ENCODE results near the gene ELP2. TPM values are rescaled to one million over a fixed set of nuclear protein-coding genes. Genes with fewer than 3 reads are reported as not detected.

ELP2 gene
- total and polyA plus RNA-seq, 4 donors = 27.3 to 78.1 (median 50.9) TPM

DNA sequence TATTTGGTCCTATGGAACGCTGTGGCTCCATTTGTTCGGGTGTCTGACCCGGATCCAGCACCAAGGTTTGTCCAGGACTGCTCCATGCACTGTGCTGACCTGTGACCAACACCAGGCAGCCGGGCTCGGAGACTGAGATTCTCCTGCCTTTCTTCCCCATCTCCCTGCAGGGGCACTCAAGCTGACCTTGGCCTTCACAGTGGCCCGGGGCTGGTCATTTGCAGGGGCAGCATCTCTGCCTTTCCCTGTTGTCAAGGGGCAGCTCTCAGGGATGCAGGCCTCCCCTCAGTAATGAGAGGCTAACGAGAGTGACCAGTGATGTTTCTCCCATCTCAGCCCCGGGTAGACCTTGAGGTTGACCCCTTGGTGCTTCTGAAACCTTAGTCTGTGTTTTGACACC is 85.1 kb downstream of the ELP2 start:
- no peak for DNase-seq (ENCODE audit: low spot score)
- TF ChIP-seq EGR1 (IDR thresholded peaks at IDR 0.05; ENCODE audit: low read depth in 2 of 2) (no peak), GABPA (IDR thresholded peaks at IDR 0.05 in 1 of 2, conservative IDR thresholded peaks at IDR 0.05 in 1 of 2) (no peak), JUND (IDR thresholded peaks at IDR 0.05) (no peak), NR2F2 (IDR thresholded peaks at IDR 0.05) (no peak), FOXA1 (IDR thresholded peaks at IDR 0.05) (no peak)
- TF ChIP-seq, protein P1, sequence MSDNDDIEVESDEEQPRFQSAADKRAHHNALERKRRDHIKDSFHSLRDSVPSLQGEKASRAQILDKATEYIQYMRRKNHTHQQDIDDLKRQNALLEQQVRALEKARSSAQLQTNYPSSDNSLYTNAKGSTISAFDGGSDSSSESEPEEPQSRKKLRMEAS (IDR thresholded peaks at IDR 0.05) = no peak
- TF ChIP-seq, protein P2, sequence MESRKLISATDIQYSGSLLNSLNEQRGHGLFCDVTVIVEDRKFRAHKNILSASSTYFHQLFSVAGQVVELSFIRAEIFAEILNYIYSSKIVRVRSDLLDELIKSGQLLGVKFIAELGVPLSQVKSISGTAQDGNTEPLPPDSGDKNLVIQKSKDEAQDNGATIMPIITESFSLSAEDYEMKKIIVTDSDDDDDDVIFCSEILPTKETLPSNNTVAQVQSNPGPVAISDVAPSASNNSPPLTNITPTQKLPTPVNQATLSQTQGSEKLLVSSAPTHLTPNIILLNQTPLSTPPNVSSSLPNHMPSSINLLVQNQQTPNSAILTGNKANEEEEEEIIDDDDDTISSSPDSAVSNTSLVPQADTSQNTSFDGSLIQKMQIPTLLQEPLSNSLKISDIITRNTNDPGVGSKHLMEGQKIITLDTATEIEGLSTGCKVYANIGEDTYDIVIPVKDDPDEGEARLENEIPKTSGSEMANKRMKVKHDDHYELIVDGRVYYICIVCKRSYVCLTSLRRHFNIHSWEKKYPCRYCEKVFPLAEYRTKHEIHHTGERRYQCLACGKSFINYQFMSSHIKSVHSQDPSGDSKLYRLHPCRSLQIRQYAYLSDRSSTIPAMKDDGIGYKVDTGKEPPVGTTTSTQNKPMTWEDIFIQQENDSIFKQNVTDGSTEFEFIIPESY (IDR thresholded peaks at IDR 0.05) = no peak
- Histone ChIP-seq H3K36me3 (ENCODE audit: control insufficient read depth in 4 of 4, insufficient read depth in 3 of 4, low read depth in 1 of 4, low read length in 3 of 4) (peaks cover 4 to 28% (median 14%) of the 10 kb centered on the region in 4 donors), H3K27ac (ENCODE audit: low read depth in 1 of 2, low read length in 2 of 2) (no peak overlapping the region), H3K9me3 (ENCODE audit: control insufficient read depth in 4 of 4, low read length in 3 of 4) (no peaks in the 10 kb centered on the region), H3K27me3 (ENCODE audit: control insufficient read depth in 4 of 4, insufficient read depth in 4 of 4, low read length in 3 of 4) (no peaks in the 10 kb centered on the region), H3K4me3 (ENCODE audit: low read depth in 1 of 3, low read length in 3 of 3) (no peak overlapping the region), H3K9ac (ENCODE audit: low read depth in 1 of 2, low read length in 2 of 2) (no peak overlapping the region), H3K4me1 (ENCODE audit: control insufficient read depth in 4 of 4, insufficient read depth in 4 of 4, low read length in 3 of 4) (peaks cover 0 to 10% (median 5%) of the 10 kb centered on the region in 4 donors)
- 95% methylated on average over 8 of the region's 8 CpGs for WGBS

DNA sequence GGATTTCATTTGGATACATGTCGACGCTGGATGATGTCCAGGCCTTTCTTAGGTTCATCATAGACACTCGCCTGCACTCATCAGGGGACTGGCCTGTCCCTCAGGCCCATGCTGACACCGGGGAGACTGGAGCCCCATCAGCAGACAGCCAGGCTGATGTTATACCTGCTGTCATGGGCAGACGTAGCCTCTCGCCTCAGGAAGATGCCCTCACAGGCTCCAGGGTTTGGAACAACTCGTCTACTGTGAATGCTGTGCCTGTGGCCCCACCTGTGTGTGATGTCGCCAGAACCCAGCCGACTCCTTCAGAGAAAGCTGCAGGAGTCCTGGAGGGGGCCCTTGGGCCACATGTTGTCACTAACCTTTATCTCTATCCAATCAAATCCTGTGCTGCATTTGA is 85.9 kb downstream of the ELP2 start:
- WGBS = 92% methylated on average over 9 of the region's 9 CpGs
- H3K36me3 ChIP-seq (ENCODE audit: control insufficient read depth in 4 of 4, insufficient read depth in 3 of 4, low read depth in 1 of 4, low read length in 3 of 4) = peaks cover 4 to 30% (median 16%) of the 10 kb centered on the region in 4 donors
- no peaks in the 10 kb centered on the region for H3K9me3 ChIP-seq (ENCODE audit: control insufficient read depth in 4 of 4, low read length in 3 of 4)
- no peak overlapping the region for H3K9ac ChIP-seq (ENCODE audit: low read depth in 1 of 2, low read length in 2 of 2)
- H3K27me3 ChIP-seq (ENCODE audit: control insufficient read depth in 4 of 4, insufficient read depth in 4 of 4, low read length in 3 of 4) = no peaks in the 10 kb centered on the region
- TF ChIP-seq SP1 (IDR thresholded peaks at IDR 0.05) = no peak
- no peak for TF ChIP-seq RXRA (IDR thresholded peaks at IDR 0.05)
- no peak for TF ChIP-seq YY1 (IDR thresholded peaks at IDR 0.05)
- no peak for TF ChIP-seq HNF4A (conservative IDR thresholded peaks at IDR 0.05)
- TF ChIP-seq EGR1 (IDR thresholded peaks at IDR 0.05; ENCODE audit: low read depth in 2 of 2) = no peak
- TF ChIP-seq GABPA (IDR thresholded peaks at IDR 0.05 in 1 of 2, conservative IDR thresholded peaks at IDR 0.05 in 1 of 2) = no peak
- no peak for TF ChIP-seq TAF1 (conservative IDR thresholded peaks at IDR 0.05)
- TF ChIP-seq JUND (IDR thresholded peaks at IDR 0.05) = no peak
- TF ChIP-seq, protein P3, sequence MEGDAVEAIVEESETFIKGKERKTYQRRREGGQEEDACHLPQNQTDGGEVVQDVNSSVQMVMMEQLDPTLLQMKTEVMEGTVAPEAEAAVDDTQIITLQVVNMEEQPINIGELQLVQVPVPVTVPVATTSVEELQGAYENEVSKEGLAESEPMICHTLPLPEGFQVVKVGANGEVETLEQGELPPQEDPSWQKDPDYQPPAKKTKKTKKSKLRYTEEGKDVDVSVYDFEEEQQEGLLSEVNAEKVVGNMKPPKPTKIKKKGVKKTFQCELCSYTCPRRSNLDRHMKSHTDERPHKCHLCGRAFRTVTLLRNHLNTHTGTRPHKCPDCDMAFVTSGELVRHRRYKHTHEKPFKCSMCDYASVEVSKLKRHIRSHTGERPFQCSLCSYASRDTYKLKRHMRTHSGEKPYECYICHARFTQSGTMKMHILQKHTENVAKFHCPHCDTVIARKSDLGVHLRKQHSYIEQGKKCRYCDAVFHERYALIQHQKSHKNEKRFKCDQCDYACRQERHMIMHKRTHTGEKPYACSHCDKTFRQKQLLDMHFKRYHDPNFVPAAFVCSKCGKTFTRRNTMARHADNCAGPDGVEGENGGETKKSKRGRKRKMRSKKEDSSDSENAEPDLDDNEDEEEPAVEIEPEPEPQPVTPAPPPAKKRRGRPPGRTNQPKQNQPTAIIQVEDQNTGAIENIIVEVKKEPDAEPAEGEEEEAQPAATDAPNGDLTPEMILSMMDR (IDR thresholded peaks at IDR 0.05; ENCODE audit: low read depth, low read length, missing input control) = no peak
- no peak for TF ChIP-seq FOXA1 (IDR thresholded peaks at IDR 0.05)
- TF ChIP-seq, protein P1 (IDR thresholded peaks at IDR 0.05) = no peak
- TF ChIP-seq FOXA2 (IDR thresholded peaks at IDR 0.05) = no peak
- H3K4me3 ChIP-seq (ENCODE audit: low read depth in 1 of 3, low read length in 3 of 3) = no peak overlapping the region
- DNase-seq (ENCODE audit: low spot score) = no peak
- peaks cover 0 to 10% (median 5%) of the 10 kb centered on the region in 4 donors for H3K4me1 ChIP-seq (ENCODE audit: control insufficient read depth in 4 of 4, insufficient read depth in 4 of 4, low read length in 3 of 4)
- H3K27ac ChIP-seq (ENCODE audit: low read depth in 1 of 2, low read length in 2 of 2) = no peak overlapping the region

DNA sequence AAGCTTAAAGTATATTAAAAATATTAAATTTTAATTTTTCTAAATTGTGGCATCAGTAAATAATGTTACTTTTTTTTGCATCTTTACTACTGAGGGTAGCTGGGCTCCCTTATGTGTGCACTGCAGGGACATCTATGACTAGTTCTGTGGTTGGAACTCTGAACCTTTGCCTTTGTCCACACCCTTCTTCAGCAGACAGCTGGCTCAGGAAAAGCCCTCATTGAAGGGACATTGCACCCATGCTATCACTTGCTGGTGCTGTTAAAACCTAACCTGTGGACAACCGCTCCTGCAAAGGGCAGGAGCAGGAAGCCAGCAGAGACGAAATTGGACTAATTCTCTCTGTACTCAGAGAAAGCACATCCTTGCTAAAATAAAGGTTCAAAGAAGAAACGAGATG is 87.6 kb downstream of the ELP2 start:
- 40% methylated on average over 3 of the region's 3 CpGs for WGBS
- Histone ChIP-seq H3K9ac (ENCODE audit: low read depth in 1 of 2, low read length in 2 of 2) (no peak overlapping the region), H3K36me3 (ENCODE audit: control insufficient read depth in 4 of 4, insufficient read depth in 3 of 4, low read depth in 1 of 4, low read length in 3 of 4) (peaks cover 7 to 25% (median 13%) of the 10 kb centered on the region in 4 donors), H3K9me3 (ENCODE audit: control insufficient read depth in 4 of 4, low read length in 3 of 4) (no peaks in the 10 kb centered on the region), H3K27ac (ENCODE audit: low read depth in 1 of 2, low read length in 2 of 2) (no peak overlapping the region), H3K4me3 (ENCODE audit: low read depth in 1 of 3, low read length in 3 of 3) (no peak overlapping the region), H3K4me1 (ENCODE audit: control insufficient read depth in 4 of 4, insufficient read depth in 4 of 4, low read length in 3 of 4) (peaks cover 0 to 10% (median 5%) of the 10 kb centered on the region in 4 donors), H3K27me3 (ENCODE audit: control insufficient read depth in 4 of 4, insufficient read depth in 4 of 4, low read length in 3 of 4) (no peaks in the 10 kb centered on the region)
- DNase-seq (ENCODE audit: low spot score) = no peak
- TF ChIP-seq NR2F2 (IDR thresholded peaks at IDR 0.05) = no peak
- TF ChIP-seq, protein P4, sequence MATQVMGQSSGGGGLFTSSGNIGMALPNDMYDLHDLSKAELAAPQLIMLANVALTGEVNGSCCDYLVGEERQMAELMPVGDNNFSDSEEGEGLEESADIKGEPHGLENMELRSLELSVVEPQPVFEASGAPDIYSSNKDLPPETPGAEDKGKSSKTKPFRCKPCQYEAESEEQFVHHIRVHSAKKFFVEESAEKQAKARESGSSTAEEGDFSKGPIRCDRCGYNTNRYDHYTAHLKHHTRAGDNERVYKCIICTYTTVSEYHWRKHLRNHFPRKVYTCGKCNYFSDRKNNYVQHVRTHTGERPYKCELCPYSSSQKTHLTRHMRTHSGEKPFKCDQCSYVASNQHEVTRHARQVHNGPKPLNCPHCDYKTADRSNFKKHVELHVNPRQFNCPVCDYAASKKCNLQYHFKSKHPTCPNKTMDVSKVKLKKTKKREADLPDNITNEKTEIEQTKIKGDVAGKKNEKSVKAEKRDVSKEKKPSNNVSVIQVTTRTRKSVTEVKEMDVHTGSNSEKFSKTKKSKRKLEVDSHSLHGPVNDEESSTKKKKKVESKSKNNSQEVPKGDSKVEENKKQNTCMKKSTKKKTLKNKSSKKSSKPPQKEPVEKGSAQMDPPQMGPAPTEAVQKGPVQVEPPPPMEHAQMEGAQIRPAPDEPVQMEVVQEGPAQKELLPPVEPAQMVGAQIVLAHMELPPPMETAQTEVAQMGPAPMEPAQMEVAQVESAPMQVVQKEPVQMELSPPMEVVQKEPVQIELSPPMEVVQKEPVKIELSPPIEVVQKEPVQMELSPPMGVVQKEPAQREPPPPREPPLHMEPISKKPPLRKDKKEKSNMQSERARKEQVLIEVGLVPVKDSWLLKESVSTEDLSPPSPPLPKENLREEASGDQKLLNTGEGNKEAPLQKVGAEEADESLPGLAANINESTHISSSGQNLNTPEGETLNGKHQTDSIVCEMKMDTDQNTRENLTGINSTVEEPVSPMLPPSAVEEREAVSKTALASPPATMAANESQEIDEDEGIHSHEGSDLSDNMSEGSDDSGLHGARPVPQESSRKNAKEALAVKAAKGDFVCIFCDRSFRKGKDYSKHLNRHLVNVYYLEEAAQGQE (IDR thresholded peaks at IDR 0.05) = no peak
- TF ChIP-seq YY1 (IDR thresholded peaks at IDR 0.05) = no peak
- peak; percentile 28 to 31 for TF ChIP-seq RXRA (IDR thresholded peaks at IDR 0.05)
- TF ChIP-seq FOXA2 (IDR thresholded peaks at IDR 0.05) = peak; percentile 22
- TF ChIP-seq HNF4G (IDR thresholded peaks at IDR 0.05) = no peak
- no peak for TF ChIP-seq EGR1 (IDR thresholded peaks at IDR 0.05; ENCODE audit: low read depth in 2 of 2)
- TF ChIP-seq FOXA1 (IDR thresholded peaks at IDR 0.05) = no peak
- no peak for TF ChIP-seq SP1 (IDR thresholded peaks at IDR 0.05)
- TF ChIP-seq, protein P2 (IDR thresholded peaks at IDR 0.05) = no peak

Measured in liver (tissue), 9 donors.